ENCODE data around the gene ZNF652.
"Not testable (repeated sequence)": the region's sequence is repeated elsewhere in the genome, so short reads cannot be mapped to it uniquely, and the experiment has no call there.

ZNF652 gene

GRCh38 chr17:49386373-49386772, 24.3 kb upstream of the ZNF652 start:
- no peak for DNase-seq (ENCODE audit: low spot score)

- no peak for DNase-seq (ENCODE audit: low spot score)
Measured at GRCh38 chr17:49384951-49385350, 22.9 kb upstream of the ZNF652 start.

DNA sequence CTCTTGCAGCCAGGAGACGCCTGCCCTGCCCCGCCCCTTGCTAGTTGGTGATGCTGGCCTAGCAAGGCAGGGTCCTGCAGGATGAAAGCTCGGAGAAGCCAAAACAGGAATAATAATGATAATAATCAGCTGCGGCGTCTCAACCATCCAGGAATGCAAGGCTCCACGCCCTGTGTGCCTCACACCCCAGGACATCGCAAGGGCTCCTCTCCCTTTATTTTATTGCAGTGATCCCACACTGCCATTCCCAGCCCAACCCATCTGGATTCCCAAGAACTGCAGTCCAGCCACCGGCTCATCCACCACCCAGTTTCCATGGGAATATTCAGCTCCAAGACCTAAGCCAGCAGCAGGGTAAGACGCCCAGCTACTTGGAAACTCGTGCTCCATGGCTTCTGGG, 21.0 kb upstream of the ZNF652 start:
- no peak for DNase-seq (ENCODE audit: low spot score)

GRCh38 chr17:49382556-49382955, 20.5 kb upstream of the ZNF652 start:
- no peak for DNase-seq (ENCODE audit: low spot score)

DNA sequence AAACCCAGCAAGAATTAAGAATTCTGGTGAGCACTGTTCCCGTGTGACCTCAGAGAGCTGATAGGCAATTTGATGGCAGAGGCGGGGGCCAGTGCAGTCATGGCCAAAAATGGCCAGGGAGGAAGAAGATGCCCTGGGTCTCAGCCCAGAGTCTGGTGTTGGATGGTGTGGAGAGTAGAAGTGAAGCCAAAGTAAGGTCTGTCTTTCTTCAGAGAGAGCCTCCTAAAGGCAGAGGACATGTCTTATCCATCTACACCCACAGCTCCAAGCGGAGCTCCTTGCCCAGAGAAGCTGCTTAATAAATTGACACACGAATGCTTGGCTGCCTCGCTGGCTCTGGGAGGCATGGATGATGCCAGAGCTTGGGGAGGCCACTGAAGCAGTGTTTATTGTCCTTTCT, 19.7 kb upstream of the ZNF652 start:
- DNase-seq (ENCODE audit: low spot score): no peak

- no peak for DNase-seq (ENCODE audit: low spot score)
Measured at GRCh38 chr17:49381033-49381432, 19.0 kb upstream of the ZNF652 start.

DNA sequence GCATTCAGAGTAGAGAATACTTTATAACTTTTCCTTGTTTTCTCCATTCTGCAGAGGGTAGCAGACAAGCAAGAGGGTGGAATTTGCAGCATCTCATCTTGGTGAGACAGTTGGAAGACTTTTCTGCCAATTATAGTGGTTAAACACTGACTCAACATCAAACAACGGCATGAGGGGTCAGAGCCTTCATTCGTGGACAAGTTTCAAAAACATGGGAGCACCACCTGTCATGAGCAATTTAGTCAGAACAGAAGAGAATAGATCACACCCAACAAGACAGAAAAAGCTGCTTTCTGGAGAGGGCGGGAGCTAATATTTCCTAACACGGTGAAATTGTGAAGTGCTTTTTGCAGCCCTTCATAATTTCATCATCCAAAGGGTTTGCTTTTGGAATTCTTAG, 17.9 kb upstream of the ZNF652 start:
- DNase-seq (ENCODE audit: low spot score): no peak

DNA sequence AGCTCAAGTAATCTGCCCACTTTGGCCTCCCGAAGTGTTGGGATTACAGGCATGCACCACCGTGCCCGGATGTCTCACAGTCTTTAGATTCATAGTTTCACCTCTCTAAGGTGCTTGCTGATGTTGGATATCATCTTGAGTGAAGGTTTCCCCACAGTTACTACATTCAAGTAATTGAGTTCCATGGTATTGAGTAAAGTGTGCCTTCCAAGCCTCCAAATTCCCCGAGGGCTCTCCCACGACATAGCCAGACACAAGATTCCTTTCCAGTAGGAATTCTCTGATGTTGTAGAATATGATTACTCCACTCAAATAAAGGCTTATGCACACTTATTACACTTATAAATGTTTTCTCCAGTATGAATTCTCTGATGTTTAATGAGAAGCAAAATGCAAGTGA, 16.3 kb upstream of the ZNF652 start:
- DNase-seq (ENCODE audit: low spot score): no peak

GRCh38 chr17:49375544-49375943, 13.5 kb upstream of the ZNF652 start:
- DNase-seq (ENCODE audit: low spot score): no peak

DNA sequence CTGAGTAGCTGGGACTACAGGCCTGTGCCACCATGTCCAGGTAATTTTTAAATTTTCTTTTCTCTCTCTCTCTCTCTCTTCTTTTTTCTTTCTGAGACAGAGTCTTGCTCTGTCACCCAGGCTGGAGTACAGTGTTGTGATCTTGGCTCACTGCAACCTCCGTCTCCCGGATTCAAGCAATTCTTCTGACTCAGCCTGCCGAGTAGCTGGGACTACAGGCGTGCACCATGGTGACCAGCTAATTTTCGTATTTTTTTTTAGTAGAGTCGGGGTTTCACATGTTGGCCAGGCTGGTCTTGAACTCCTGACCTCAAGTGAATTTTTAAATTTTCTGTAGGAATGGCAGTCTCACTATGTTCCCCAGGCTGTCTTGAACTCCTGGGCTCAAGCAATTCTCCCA, 11.1 kb upstream of the ZNF652 start:
- no peak for DNase-seq (ENCODE audit: low spot score)

DNA sequence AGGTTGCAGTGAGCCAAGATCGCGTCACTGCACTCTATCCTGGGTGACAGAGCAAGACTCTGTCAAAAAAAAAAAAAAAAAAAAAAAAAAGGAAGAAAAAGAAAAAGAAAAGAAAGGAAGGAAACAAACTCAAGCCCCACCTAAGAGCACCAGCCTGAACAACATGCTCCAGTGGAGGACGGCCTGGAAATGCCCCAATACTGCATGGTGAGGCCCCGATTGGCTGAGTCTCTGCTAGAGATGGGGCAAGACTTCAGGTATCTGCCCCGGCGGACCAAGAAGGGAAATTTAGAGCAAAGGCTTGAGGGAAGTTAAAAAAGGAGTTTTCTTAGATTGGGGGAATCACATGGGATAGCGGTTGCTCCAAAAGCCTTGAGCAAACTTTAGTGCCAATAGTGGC, 10.4 kb upstream of the ZNF652 start:
- no peak for DNase-seq (ENCODE audit: low spot score)

DNA sequence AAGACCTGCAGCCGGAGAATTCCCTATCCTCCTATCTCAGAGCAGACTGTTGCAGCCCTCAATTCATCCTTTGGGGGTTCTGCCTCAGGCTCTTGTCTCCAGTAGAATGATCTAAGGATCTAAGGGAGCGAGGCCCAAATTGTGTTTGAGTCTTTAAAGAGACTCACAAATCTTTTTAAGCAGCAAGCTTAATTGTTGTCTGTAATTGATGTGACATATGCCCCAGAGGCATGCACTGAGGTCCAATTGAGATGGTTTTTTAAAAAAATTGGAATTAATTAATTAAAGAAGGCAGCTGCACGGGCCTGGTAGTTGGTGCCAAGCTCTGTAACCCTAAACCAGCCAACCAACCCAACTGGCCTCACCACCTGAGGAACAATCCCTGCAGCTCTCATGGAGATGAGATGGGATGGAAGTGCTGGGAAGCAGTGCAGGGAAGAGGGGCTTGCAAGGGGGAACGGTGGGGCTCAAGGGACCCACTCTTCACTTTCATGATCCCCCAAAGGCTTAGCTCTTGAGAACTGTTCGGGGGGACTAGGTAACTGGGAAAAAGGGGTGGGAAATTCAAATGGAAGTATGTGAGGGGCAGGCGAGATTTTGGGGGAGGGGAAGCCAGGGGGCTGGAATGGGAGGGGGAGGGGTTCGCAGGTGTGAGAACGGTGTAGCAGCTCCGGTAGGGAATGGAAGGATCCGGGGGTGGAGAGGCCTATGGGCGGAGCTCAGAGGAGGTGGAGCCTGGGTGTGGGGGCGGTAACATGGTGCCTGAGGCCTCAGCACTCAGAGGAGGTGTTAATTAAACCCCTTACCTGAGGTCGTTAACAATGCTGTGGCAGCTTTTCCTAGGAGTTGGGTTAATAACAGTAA, 9.2 kb upstream of the ZNF652 start:
- no peak for DNase-seq (ENCODE audit: low spot score)

- DNase-seq (ENCODE audit: low spot score): no peak
Measured at GRCh38 chr17:49369760-49370159, 7.7 kb upstream of the ZNF652 start.

GRCh38 chr17:49369089-49369488, 7.0 kb upstream of the ZNF652 start:
- DNase-seq (ENCODE audit: low spot score): no peak

DNA sequence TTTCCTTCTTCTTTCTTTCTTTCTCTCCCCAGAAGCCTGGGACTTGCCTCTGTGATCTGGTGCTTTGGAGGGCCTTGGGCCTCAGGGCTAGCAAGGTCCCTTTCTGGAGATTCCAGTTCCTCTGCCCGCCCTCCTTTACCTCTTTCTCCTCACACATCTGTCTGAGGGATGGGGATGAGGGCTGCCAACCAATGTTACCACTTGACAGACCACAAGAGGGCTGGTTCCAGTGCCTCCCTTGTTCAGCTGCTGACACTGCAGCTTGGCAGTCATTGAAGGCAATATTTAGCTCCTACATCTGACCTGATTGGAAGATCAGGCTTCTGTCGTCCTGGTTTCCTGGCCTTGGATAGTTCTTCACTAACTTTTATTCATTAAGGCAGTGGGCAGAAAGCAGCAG, 3.6 kb upstream of the ZNF652 start:
- peak; percentile 22 for DNase-seq (ENCODE audit: low spot score)

DNA sequence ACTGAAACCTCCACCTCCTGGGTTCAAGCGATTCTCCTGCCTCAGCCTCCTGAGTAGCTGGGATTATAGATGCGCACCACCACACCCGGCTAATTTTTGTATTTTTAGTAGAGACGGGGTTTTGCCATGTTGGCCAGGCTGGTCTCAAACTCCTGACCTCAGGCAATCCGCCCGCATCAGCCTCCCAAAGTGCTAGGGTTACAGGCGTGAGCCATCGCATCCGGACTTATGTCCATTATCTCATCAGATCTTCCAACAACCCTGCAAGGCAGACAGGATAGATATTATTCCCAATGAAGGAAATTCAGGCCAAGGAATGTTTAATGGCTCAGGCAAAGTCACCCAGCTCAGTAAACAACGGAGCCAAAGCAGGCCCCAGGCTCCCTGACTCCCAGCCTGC, 3.1 kb upstream of the ZNF652 start:
- DNase-seq (ENCODE audit: low spot score): not testable (repeated sequence)

GRCh38 chr17:49364119-49364518, 2.1 kb upstream of the ZNF652 start:
- DNase-seq (ENCODE audit: low spot score): no peak

DNA sequence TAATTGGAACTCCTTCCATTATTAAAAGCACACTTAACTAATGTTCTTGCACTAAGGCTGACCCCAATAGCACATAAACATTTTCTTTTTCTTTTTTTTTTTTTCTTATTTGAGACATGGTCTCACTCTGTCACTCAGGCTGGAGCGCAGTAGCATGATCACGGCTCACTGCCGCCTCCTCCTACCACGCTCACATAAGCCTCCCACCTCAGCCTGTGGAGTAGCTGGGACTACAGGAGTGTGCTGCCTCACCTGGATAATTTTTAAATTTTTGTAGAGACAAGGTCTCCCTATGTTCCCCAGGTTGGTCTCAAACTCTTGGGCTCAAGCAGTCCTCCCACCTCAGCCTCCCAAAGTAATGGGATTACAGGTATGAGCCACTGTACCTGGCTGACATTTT, 1.2 kb upstream of the ZNF652 start:
- DNase-seq (ENCODE audit: low spot score): no peak

DNA sequence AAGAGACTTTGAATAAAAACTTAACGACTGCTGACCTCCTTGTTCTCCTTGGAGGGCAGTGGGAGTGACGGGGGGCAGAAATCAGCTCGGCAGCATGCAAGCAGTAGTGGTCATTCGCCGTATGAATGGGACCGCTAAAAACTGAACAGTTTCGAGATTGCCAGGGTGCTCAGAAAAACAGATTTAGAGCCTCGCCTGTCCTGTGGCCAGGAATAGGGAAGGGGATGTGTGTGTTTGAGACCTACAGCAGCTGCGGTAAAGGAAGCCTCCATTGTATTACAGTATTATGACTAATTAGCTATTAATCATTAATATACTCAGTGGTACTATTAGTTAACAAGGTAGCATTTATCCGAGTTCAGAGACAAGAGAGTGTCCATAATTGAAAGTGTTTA, 670 bp upstream of the ZNF652 start:
- DNase-seq (ENCODE audit: low spot score): peak; percentile 13

- peak; percentile 46 for DNase-seq (ENCODE audit: low spot score)
Measured at GRCh38 chr17:49361129-49361901, 735 bp downstream of the ZNF652 start.

DNA sequence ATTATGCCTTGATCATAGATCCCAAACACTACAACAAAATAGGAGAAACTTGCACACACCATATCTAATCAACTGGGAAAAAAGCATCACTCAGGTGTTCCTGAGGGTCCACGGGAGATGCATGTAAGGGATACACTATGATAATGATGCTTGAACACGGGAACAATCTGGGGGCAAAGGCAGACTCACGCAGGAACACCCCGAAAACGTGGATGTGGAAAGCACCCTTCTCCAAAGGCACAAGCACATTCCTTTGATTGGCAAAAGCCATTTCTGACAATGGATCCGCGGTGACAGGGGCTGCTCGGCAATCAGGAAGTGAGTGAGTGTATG, 1.3 kb downstream of the ZNF652 start:
- peak; percentile 38 for DNase-seq (ENCODE audit: low spot score)

- peak; percentile 16 for DNase-seq (ENCODE audit: low spot score)
Measured at GRCh38 chr17:49359990-49360795, 1.9 kb downstream of the ZNF652 start.

Data from HuH-7.5 (cell line).